Sigmoid colon (tissue), 7 donors: ENCODE results near the gene KCNB1. TPM values are rescaled to one million over a fixed set of nuclear protein-coding genes. Genes with fewer than 3 reads are reported as not detected.

Experiments used
- DNase-seq: peaks from one replicate; pipeline ENCODE4 v3.0.0-alpha.2; 2019
- H3K27ac ChIP-seq, 4 donors: fragments of 200-600 bp; sonication (generic); one replicate each; pipeline ENCODE4 v1.5.1; 2016 to 2019; ENCODE audit warnings: mild to moderate bottlenecking in 1 of 4
- H3K27me3 ChIP-seq, 3 donors: fragments of 200-600 bp; sonication (generic); one replicate each; pipeline ENCODE4 v1.5.1; 2019; ENCODE audit warnings: mild to moderate bottlenecking in 1 of 3
- H3K36me3 ChIP-seq, 4 donors: fragments of 200-600 bp; sonication (generic); one replicate each; pipeline ENCODE4 v1.5.1; 2016 to 2019
- H3K4me1 ChIP-seq, 4 donors: fragments of 200-600 bp; sonication (generic); one replicate each; pipeline ENCODE4 v1.5.1; 2017 to 2019
- H3K4me3 ChIP-seq, 4 donors: fragments of 200-600 bp; sonication (generic); one replicate each; pipeline ENCODE4 v1.5.1; 2017 to 2019; ENCODE audit warnings: mild to moderate bottlenecking in 2 of 4, moderate library complexity in 1 of 4
- H3K9me3 ChIP-seq, 4 donors: fragments of 200-600 bp in 3 of 4; sonication (generic) in 3 of 4; one replicate each; pipeline versions ENCODE4 v1.5.1 to v1.6.1; 2013 to 2019
- CTCF ChIP-seq, 4 experiments: fragments of 450-650 bp in 3 of 4; fragments of 200-600 bp in 1 of 4; IDR thresholded peaks; one replicate each; pipeline ENCODE4 v1.5.1; 2016 to 2019; ENCODE audit warnings: antibody characterized with exemption in 4 of 4, mild to moderate bottlenecking in 3 of 4, moderate library complexity in 2 of 4
- EP300 ChIP-seq, 4 donors: sonication (generic); formaldehyde crosslinking; IDR thresholded peaks; one replicate each; pipeline ENCODE4 v1.6.1; 2017; ENCODE audit warnings: antibody characterized with exemption in 4 of 4
- POLR2A ChIP-seq, 2 donors: fragments of 450-650 bp; IDR thresholded peaks; one replicate each; pipeline ENCODE4 v1.6.1; 2016; ENCODE audit warnings: antibody characterized with exemption in 2 of 2, mild to moderate bottlenecking in 2 of 2, moderate library complexity in 2 of 2
- POLR2AphosphoS5 ChIP-seq, 4 donors: sonication (generic); formaldehyde crosslinking; IDR thresholded peaks; one replicate each; pipeline ENCODE4 v1.6.1; 2017; ENCODE audit warnings: antibody characterized with exemption in 4 of 4
- WGBS, 2 donors: extraction: QIAGEN DNeasy Blood & Tissue Kit; methylation state at CpG; one replicate each; pipeline ENCODE4 v1.1.7; 2013; 5-methylcytosine and 5-hydroxymethylcytosine counted together
- intact Hi-C: fragments of 100-400 bp; cut with DNase I; formaldehyde crosslinking; loops from one replicate; pipeline ENCODE4 v1.15.1; 2023
- polyA plus RNA-seq, 3 donors: library from polyadenylated mRNA; stranded (reverse); fragments of 200-250 nt; gene quantifications; one replicate each; pipeline ENCODE4 v1.2.3, GENCODE V29; 2013
- total RNA-seq, 4 donors: library from RNA; depleted of rRNA; stranded (reverse); fragments of >200 nt; gene quantifications; one replicate each; pipeline ENCODE4 v1.1.0, GENCODE V29; 2016
- donor health status: healthy with polysubstance abuse.
- donor health status: Bipolar disorder and iron deficiency.
- donor health status: healthy.

Gene KCNB1
- total and polyA plus RNA-seq, 7 donors = under 0.01 to 20.6 (median 14.6) TPM; not detected in 1

GRCh38 chr20:49455691-49456090 is 26.8 kb downstream of the KCNB1 start:
- no peak overlapping the region for H3K27ac ChIP-seq
- H3K27me3 ChIP-seq = no peaks in the 10 kb centered on the region
- no peaks in the 10 kb centered on the region for H3K36me3 ChIP-seq
- TF ChIP-seq POLR2A (IDR thresholded peaks at IDR 0.05) (no peak), CTCF (IDR thresholded peaks at IDR 0.05) (no peak), EP300 (IDR thresholded peaks at IDR 0.05) (no peak), POLR2AphosphoS5 (IDR thresholded peaks at IDR 0.05) (no peak)
- DNase-seq = no peak
- peaks cover 0 to 25% (median 20%) of the 10 kb centered on the region in 4 donors for H3K4me1 ChIP-seq
- 80 to 86% methylated on average over 6 of the region's 6 CpGs for WGBS, 2 donors
- no peak overlapping the region for H3K4me3 ChIP-seq
- H3K9me3 ChIP-seq = no peaks in the 10 kb centered on the region
- intact Hi-C loops = no loop called here

GRCh38 chr20:49452011-49452482 is 30.4 kb downstream of the KCNB1 start:
- intact Hi-C loops = no loop called here
- Histone ChIP-seq H3K4me1 (peaks cover 0 to 51% (median 40%) of the 10 kb centered on the region in 4 donors), H3K36me3 (no peaks in the 10 kb centered on the region), H3K27ac (peak overlapping the region; percentile 66 to 92 (median 86)), H3K4me3 (no peak overlapping the region), H3K27me3 (no peaks in the 10 kb centered on the region), H3K9me3 (no peaks in the 10 kb centered on the region)
- TF ChIP-seq POLR2A (IDR thresholded peaks at IDR 0.05) (no peak), POLR2AphosphoS5 (IDR thresholded peaks at IDR 0.05) (peak in 3 of 4 donors; percentile 56 to 71 (median 61)), EP300 (IDR thresholded peaks at IDR 0.05) (peak in 2 of 4 donors; percentile 9 to 23)
- 54 to 70% methylated on average over 9 of the region's 9 CpGs for WGBS, 2 donors
- peak; percentile 82 for DNase-seq

- no peak overlapping the region for H3K4me3 ChIP-seq
- intact Hi-C loops = no loop called here
- DNase-seq = no peak
- TF ChIP-seq EP300 (IDR thresholded peaks at IDR 0.05) (peak in 1 of 4 donors; percentile 41), POLR2AphosphoS5 (IDR thresholded peaks at IDR 0.05) (peak in 1 of 4 donors; percentile 35), CTCF (IDR thresholded peaks at IDR 0.05) (no peak), POLR2A (IDR thresholded peaks at IDR 0.05) (no peak)
- no peaks in the 10 kb centered on the region for H3K27me3 ChIP-seq
- H3K27ac ChIP-seq = peak overlapping the region; percentile 66 to 92 (median 86)
- peaks cover 0 to 68% (median 58%) of the 10 kb centered on the region in 4 donors for H3K4me1 ChIP-seq
- H3K36me3 ChIP-seq = no peaks in the 10 kb centered on the region
- WGBS, 2 donors = 56 to 59% methylated on average over 14 of the region's 14 CpGs
- H3K9me3 ChIP-seq = no peaks in the 10 kb centered on the region
Observed at GRCh38 chr20:49450281-49450721, 32.2 kb downstream of the KCNB1 start.

GRCh38 chr20:49448917-49449316 is 33.6 kb downstream of the KCNB1 start:
- no peak overlapping the region for H3K4me3 ChIP-seq
- intact Hi-C loops = no loop called here
- WGBS, 2 donors = 64 to 79% methylated on average over 6 of the region's 6 CpGs

More at GRCh38 chr20:49448917-49449316, 33.6 kb downstream of the KCNB1 start:
- H3K27ac ChIP-seq = peak overlapping the region; percentile 83 to 92 (median 86)
- H3K36me3 ChIP-seq = no peaks in the 10 kb centered on the region
- TF ChIP-seq POLR2AphosphoS5 (IDR thresholded peaks at IDR 0.05) (no peak), EP300 (IDR thresholded peaks at IDR 0.05) (no peak), POLR2A (IDR thresholded peaks at IDR 0.05) (no peak), CTCF (IDR thresholded peaks at IDR 0.05) (no peak)
- peaks cover 0 to 82% (median 71%) of the 10 kb centered on the region in 4 donors for H3K4me1 ChIP-seq
- H3K27me3 ChIP-seq = no peaks in the 10 kb centered on the region
- peak; percentile 39 for DNase-seq
- no peaks in the 10 kb centered on the region for H3K9me3 ChIP-seq
